GM21367 (cell line): ENCODE measurements around the gene PMIS2.

Experiments used
- ATAC-seq: cut with Tn5 transposase; IDR thresholded peaks from one replicate; pipeline ENCODE4 v1.9.1; 2021; ENCODE audit not compliant: unreplicated experiment

PMIS2 gene

GRCh38 chr19:35556025-35556590 lies 29.9 kb upstream of the PMIS2 start:
- no peak for ATAC-seq

- ATAC-seq = no peak
Observed at GRCh38 chr19:35556846-35557538, 29.0 kb upstream of the PMIS2 start.

DNA sequence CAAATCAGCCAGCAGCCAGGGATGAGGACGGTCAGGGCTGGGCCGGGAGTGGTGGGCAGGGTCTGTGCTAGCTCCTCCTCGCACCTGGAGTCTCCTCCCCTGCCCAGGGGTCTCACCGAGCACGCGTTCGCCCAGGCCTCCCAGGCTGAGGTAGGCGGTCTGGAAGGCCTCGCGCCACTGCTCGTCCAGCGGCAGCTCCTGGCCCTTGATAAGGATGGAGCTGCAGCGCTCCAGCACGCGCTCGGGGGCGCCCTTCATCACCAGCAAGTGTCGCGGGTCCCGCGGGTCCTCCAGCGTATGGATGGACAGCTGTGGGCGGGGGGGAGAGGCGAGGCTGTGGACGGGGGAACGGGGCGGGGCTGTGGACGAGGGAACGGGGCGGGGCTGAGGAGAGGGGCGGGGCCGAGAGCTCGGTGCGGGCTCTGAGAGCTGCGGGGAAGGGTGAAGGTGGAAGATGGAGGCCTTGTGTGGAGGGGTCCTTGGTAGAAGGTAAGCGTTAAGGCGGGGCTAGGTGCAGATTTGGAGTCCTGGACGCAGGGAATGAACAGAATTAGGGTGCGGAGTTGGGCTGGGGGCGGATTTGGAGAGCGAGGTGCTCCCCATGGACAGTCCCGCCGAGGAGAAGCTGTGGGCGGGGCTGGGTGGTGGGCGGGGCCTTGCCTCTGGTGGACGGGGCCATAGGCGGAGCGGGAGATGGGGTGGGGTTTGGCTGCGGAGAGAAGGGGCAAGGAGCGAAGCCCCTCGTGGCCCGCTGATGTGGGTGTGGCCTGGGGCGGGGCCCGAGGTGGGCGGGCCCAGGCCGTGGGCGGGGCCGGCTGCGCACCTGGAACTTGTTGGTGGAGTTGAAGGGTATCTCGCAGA lies 28.2 kb upstream of the PMIS2 start:
- no peak for ATAC-seq

DNA sequence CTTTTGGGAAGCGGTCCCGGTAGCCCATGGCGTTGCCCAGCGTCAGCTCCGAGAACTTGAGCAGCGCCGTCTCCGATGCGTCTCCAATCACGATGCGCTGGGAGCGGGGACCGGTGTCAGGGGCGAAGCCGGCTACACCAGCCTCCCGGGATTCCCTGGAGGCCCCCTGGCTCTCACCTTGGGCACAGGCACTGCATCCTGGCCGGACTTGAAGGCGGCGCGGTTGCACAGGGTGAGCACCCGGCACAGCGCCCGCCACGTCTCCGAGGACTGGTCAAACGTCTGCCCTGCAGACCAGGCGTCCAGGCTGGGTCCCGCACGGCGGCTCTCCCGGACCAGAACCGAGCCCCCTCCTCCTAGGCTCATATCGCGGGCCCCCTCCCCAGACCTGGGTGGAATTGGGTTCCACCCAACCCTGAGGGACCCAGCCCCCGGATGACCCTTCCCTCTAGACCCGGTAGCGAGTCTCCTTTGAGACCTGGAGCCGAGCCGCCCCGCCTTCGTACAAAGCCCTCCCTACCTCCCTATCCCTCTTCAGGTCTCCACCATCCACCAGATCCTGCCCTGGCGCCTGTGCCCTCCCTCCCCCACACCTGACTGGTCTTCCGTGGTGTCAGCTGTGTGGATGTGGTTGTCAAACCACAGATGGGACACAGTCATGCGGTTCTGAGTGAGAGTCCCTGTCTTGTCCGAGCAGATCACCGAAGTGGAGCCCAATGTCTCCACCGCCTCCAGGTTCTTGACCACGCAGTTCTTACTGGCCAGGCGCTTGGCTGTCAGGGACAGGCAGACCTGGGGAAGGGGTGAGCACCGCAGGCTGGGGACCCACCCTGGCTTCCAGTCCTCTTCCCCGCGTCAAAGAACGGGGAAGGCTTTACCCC lies 27.3 kb upstream of the PMIS2 start:
- ATAC-seq = no peak

- no peak for ATAC-seq
Observed at GRCh38 chr19:35559281-35559659, 26.7 kb upstream of the PMIS2 start.

GRCh38 chr19:35559781-35560180 lies 26.2 kb upstream of the PMIS2 start:
- ATAC-seq = no peak

- no peak for ATAC-seq
Observed at GRCh38 chr19:35560271-35560670, 25.7 kb upstream of the PMIS2 start.

GRCh38 chr19:35560677-35561076 lies 25.3 kb upstream of the PMIS2 start:
- ATAC-seq = no peak

- ATAC-seq = no peak
Observed at GRCh38 chr19:35561436-35561835, 24.5 kb upstream of the PMIS2 start.

- ATAC-seq = no peak
Observed at GRCh38 chr19:35562336-35562735, 23.6 kb upstream of the PMIS2 start.

GRCh38 chr19:35562776-35563175 lies 23.2 kb upstream of the PMIS2 start:
- ATAC-seq = no peak

DNA sequence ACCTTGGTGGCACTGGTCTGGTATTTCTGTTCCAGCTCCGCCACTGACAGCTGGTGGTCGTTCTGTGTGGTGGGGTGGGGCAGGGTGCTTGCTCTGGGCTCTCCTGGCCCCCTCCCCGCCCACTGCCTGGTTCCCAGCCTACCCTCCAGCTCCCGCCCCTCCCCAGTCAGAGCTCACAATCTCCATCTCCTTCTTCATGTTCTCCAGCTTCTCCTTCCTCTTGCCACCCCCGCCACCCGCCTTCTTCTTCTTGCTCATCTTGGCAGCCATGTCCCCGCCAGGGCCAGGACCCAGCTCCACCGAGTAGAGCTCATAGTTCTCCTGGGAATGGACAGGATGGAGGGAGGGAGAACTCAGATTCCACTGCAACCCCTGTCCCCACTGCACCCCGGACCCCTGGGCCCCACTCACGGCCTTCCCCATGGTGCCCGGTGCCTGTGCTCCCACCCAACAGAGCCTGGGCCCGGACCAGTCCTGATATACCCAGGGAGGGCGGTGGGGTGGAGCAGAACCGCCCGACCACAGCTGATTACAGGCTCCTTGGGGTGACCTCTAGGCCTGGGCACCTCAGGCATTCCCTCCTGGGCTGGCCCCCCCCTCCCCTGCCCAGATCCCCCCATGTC lies 22.7 kb upstream of the PMIS2 start, which contains the start of gene ATP4A:
Gene ATP4A, minus strand, starts transcription at position 452 of the 623 bp plus-strand sequence. Its CDS starts 29 bp downstream, at position 423.
- no peak for ATAC-seq

- ATAC-seq = no peak
Observed at GRCh38 chr19:35565016-35565856, 20.7 kb upstream of the PMIS2 start.

GRCh38 chr19:35566738-35567137 lies 19.2 kb upstream of the PMIS2 start:
- ATAC-seq = no peak

- ATAC-seq = no peak
Observed at GRCh38 chr19:35569281-35569781, 16.6 kb upstream of the PMIS2 start.

- no peak for ATAC-seq
Observed at GRCh38 chr19:35571406-35571965, 14.5 kb upstream of the PMIS2 start.

- no peak for ATAC-seq
Observed at GRCh38 chr19:35577918-35578317, 8.1 kb upstream of the PMIS2 start.

DNA sequence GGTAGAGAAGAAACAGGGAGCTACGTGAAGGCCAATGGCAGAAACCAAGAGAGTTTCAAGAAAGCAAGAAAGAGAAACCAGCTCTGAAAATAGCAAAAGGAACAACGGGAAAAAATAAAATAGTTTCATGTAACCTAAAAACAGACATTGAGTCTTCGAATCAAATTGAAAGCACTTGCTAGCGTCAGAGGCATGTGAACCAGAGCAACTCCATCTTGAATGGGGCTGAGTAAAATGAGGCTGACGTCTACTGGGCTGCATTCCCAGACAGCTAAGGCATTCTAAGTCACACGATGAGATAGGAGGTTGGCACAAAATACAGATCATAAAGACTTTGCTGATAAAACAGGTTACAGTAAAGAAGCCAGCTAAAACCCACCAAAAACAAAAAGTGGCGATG lies 7.3 kb upstream of the PMIS2 start:
- no peak for ATAC-seq

- ATAC-seq = no peak
Observed at GRCh38 chr19:35582760-35583159, 3.2 kb upstream of the PMIS2 start.
